DMS53 (cell line): Measurements from ENCODE around the gene SURF2.
"Not testable (repeated sequence)": the region's sequence is repeated elsewhere in the genome, so short reads cannot be mapped to it uniquely, and the experiment has no call there.

Experiments
- DNase-seq: peaks from one replicate; lab custom pipeline; 2025; lab: John Stamatoyannopoulos, UW

The SURF2 gene

GRCh38 chr9:133377280-133377679 is 20.9 kb downstream of the SURF2 start:
- DNase-seq = not testable (repeated sequence)

DNA sequence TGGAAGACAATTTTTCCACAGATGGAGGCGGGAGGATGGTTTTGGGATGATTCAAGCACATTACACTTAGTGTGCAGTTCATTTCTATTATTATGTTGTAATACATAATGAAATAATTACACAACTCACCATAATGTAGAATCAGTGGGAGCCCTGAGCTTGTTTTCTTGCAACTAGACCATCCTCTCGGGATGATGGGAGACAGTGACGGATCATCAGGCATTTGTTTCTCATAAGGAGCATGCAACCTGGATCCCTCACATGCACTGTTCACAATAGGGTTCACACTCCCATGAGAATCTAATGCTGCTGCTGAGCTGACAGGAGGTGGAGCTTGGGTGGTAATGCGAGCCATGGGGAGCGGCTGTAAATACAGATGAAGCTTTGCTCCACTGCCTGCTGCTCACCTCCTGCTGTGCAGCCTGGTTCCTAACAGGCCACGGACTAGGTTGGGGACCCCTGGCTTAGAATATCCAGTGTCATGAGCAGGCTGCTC is 21.4 kb downstream of the SURF2 start:
- peak; percentile 59 for DNase-seq

DNA sequence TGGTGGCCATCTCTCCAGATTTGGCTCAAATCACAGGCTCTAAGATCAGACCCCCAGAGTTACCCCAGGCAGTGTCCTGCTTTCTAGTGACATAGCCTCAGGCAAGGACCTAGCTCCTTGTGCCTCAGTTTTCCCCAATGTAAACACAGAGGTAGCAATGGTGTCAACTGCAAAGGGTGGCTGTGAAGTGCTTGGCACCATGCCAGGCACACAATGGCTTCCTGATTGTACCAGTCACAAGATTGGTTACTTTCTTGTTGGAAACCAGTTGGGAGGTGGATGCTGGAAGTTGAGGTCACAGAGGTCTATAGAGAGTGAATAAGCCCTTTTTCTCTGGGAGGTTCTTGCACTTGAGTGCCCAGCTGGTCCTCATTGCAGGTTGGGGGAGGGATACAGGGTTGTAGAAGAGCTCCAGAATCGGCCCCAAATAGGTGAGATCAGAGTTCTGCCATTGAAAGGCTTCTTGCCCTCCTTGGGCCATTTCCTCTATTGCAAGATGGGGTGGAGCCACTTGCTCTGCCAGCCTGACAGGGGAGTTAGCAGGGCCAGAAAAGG is 22.1 kb downstream of the SURF2 start:
- DNase-seq = no peak

DNA sequence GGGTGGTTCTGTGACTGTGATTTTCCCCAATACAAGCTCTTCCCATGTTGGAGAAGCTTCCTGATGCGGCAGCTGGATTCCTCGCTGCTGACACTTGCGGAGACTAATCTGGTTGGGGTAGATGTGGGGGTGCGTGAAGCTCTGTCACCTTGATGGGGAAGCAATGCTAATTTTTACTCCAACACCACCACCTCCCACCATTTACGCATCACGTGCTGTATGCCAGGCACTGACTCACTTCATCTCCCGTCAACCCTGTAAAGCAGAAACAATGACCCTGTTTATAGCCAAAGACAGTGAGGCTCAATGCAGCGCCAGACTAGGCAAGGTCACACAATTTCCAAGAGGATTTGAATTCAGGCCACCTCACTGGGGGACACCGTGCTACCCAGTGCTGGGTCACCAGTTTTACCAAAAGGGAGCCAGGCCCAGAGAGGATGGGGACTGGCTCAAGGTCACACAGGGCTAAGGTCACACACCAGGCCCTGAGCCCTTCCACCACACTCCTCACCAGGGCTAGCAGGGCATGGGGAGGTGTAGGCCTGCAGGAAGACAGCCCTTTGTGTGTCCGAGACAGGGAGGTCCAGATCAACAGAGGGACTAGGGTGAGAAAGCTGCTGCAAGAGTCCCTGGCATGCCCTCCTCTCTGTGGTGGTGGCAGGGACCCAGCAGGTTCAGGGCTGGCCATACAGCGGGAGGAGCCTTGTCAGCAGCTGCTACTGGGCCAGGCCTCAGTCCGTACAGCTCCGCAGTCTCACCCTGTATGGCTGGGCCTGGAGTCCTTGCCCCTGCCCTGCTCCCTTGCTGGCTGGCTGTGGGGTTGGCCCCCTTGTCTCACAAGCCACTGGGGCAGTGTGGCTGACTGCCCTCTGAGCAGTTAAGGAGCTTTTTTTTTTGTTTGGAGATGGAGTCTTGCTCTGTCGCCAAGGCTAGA is 23.1 kb downstream of the SURF2 start:
- DNase-seq = no peak

- no peak for DNase-seq
Measured at GRCh38 chr9:133380734-133381133, 24.4 kb downstream of the SURF2 start.

GRCh38 chr9:133382507-133383141 is 26.3 kb downstream of the SURF2 start:
- DNase-seq = no peak

- DNase-seq = no peak
Measured at GRCh38 chr9:133383438-133383837, 27.1 kb downstream of the SURF2 start.

GRCh38 chr9:133384736-133385321 is 28.5 kb downstream of the SURF2 start:
- DNase-seq = no peak

DNA sequence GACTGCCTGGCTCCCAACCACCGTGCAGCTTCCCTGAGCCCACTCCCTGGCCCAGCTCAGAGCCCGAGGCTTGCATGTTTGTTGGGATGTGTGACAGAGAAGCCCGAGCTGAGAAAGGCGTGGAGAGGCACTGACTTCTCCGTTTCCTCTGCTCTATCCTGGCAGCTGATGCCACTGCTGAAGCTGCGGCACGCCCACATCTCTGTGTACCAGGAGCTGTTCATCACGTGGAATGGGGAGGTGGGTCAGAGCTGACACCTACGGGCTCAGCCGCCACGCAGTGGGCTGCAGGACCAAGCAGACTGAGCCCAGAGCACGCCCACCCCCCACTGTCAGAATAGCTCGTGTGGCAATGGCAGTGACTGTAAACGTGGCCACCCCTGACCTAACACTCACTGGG is 29.1 kb downstream of the SURF2 start:
- DNase-seq = no peak

- DNase-seq = no peak
Measured at GRCh38 chr9:133386338-133386737, 30.0 kb downstream of the SURF2 start.

DNA sequence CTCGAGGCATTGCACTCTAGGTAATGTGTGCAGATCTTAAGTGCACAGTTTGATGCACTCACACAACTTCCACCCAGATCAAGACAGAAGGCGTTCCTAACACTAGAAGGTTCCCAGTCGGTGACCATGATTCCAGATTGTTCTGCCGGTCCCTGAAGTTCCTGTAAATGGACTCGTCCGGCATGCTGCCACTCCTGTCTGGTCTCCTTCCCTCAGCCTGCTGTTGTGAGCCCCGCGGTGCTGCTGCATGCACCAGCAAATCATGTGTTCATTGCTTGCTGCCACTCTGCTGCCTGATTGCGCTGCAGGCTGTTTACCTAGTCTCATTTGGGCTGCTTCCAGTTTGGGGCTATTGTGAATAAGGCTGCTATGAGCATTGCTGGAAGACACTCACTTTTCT is 31.3 kb downstream of the SURF2 start:
- DNase-seq = no peak

DNA sequence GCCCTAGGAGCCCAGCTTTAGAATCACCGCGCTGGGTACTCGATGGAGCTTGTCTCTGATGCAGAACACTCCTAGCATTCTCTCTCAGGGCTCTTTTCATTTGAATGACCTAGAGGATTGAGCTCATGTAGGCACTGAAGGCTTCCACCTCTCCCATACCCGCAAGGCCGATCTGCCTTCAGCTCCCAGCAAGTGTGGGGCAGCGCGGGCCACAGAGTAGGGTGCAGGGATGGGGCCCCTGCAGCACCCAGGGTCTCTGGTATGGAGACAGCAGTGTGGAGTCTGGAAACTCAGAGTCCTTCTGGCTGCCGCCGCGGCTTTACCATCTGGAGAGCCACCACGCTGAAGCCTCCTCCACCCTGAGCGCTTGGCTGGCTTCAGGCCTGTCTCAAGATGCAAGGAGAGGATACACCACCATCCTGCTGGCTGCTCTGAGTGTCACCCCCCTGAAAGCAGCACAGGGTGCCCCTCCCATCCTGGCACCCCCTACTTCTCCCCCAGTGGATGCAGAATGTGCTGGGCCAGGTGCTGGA is 32.7 kb downstream of the SURF2 start:
- DNase-seq = no peak

- DNase-seq = no peak
Measured at GRCh38 chr9:133389562-133389961, 33.2 kb downstream of the SURF2 start.

GRCh38 chr9:133390713-133391112 is 34.4 kb downstream of the SURF2 start:
- DNase-seq = no peak

DNA sequence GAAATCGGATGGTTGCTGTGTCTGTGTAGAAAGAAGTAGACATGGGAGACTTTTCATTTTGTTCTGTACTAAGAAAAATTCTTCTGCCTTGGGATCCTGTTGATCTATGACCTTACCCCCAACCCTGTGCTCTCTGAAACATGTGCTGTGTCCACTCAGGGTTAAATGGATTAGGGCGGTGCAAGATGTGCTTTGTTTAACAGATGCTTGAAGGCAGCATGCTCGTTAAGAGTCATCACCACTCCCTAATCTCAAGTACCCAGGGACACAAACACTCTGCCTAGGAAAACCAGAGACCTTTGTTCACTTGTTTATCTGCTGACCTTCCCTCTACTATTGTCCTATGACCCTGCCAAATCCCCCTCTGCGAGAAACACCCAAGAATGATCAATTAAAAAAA is 35.1 kb downstream of the SURF2 start:
- DNase-seq = not testable (repeated sequence)

- DNase-seq = not testable (repeated sequence)
Measured at GRCh38 chr9:133392308-133392707, 36.0 kb downstream of the SURF2 start.

DNA sequence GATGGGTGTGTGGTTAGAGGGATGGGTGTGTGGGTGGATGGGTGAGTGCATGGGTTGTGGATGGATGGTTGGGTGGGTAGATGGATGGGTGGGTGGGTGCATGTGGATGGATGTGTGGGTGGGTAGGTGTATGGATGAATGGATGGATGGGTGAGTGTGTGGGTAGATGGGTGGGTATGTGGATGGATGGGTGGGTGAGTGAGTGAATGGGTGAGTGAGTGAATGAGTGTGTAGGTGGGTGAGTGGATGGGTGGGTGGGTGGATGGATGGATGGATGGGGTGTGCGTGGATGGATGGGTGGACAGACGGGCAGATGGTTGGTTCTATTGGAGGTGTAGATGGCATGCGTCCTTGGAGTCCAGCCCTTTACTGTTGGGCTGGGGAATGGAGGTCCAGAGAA is 37.0 kb downstream of the SURF2 start:
- DNase-seq = no peak

DNA sequence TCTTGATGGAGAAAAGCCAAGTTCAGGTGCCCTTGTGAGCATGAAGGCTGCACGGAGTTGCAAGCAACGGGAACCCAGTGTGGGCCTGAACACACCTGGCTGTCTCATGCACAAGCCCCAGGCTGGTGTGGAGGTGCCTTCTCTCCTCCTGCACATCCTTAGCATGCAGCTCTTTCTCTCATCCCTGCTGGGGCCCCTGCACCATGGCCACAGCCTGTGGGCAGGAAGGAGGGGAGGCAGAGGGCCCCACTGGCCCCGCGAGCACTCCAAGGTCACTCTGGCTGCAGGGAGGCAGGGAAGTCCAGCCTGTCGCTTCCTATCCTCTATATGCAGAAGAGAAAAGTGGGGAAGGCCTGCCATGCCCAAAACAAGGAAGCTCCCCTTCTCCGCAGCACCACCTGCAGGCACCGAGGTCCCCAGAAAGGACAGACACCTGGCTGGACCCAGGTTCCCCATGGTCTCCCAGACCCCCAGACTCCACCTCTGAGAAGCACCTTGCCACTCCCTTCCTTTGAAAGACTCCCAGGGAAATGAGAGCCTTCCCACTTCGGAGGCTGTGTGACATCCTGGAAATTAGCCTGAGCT is 38.4 kb downstream of the SURF2 start:
- no peak for DNase-seq

DNA sequence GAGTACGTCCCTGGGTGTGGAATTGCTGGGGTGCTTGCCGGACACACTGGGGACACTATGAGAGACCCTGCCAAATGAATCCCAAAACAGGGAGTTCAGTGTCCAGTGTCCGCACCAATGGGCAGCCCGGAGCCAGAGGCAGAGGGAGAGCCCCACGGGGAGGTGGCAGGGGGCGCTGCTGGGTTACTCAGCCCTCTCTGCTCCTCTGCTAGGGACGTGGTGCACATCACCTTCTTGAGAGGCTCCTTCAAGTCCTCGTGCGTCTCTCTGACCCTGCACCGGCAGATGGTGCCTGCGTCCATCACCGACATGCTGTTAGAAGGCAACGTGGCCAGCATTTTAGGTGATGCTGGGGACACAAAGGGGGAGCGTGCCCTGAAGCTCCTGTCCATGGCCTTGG is 40.6 kb downstream of the SURF2 start:
- peak; percentile 41 for DNase-seq

DNA sequence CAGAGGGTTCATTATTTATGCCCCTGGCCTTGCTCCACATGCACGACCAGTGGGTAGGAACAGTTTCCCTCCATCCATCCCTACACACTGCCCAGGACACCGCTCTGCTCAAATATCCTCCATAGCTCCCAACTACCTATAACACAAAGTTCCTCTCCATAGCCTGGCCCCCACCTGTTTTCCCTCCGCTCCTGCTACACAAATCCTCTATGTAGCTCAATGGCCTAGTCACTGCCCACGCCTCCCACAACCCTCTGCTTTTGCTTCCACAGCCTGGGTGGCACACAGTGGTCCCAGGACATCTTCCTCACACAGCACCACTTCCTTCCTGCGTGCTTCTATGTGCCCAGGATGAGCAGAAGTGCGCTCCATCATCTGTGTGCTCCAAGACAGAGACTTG is 41.0 kb downstream of the SURF2 start:
- no peak for DNase-seq

GRCh38 chr9:133397895-133398294 is 41.5 kb downstream of the SURF2 start:
- DNase-seq = no peak

DNA sequence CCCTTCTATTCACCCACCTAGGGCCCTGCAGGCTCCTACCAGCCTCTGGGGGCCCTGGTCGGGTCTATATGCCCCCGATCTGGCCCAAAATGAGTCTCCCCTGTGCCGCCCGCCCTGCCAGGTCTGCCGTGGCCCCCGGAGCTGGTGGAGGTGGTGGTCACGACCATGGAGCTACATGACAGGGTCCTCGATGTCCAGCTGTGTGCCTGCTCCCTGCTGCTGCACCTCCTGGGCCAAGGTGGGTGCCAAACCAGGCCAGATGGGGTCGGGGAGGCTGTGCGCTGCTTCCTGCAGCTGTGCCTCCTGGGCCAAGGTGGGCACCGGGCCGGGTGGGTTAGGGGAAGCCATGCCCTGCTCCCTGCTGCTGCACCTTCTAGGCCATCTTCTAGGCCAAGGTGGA is 43.9 kb downstream of the SURF2 start:
- no peak for DNase-seq
